GM23338 (cell line): Measurements from ENCODE around the gene OVOL3.

Experiments
- CREB1 ChIP-seq: fragments of 250-450 bp; sonication (Bioruptor Pico); IDR thresholded peaks from 2 replicates; pipeline ENCODE4 v1.5.0; 2020; ENCODE audit warnings: low read depth, mild to moderate bottlenecking, moderate library complexity
- CTCF ChIP-seq, 2 experiments: fragments of 200-600 bp in 1 of 2; sonication (generic) in 1 of 2; conservative IDR thresholded peaks; 2 replicates each; pipeline versions ENCODE4 v1.5.1 to v1.6.1; 2016 to 2017; ENCODE audit warnings: antibody characterized with exemption in 2 of 2, low read depth in 2 of 2, mild to moderate bottlenecking in 2 of 2, moderate library complexity in 1 of 2
- EZH2 ChIP-seq: fragments of 200-600 bp; sonication (generic); IDR thresholded peaks from one replicate; pipeline ENCODE4 v1.8.0; 2017; ENCODE audit warnings: antibody characterized with exemption, mild to moderate bottlenecking, low read depth; ENCODE audit not compliant: unreplicated experiment
- EZH2phosphoT487 ChIP-seq: fragments of 200-600 bp; sonication (generic); IDR thresholded peaks from one replicate; pipeline ENCODE4 v1.8.1; 2018; ENCODE audit warnings: antibody characterized with exemption; ENCODE audit not compliant: unreplicated experiment
- JUNB ChIP-seq: IDR thresholded peaks from one replicate; pipeline ENCODE4 v1.6.1; 2016; ENCODE audit warnings: antibody characterized with exemption; ENCODE audit not compliant: unreplicated experiment
- NANOG ChIP-seq: IDR thresholded peaks from 2 replicates; pipeline ENCODE4 v1.6.1; 2016; ENCODE audit warnings: antibody characterized with exemption, borderline replicate concordance
- POLR2AphosphoS5 ChIP-seq: IDR thresholded peaks from 2 replicates; pipeline ENCODE4 v1.6.1; 2016; ENCODE audit warnings: antibody characterized with exemption, low read depth
- STAT1 ChIP-seq: IDR thresholded peaks from one replicate; pipeline ENCODE4 v1.6.1; 2016; ENCODE audit warnings: antibody characterized with exemption; ENCODE audit not compliant: unreplicated experiment
- ZNF331 ChIP-seq: fragments of 250-450 bp; sonication (Bioruptor Pico); IDR thresholded peaks from 2 replicates; pipeline ENCODE4 v1.5.0; 2020; ENCODE audit warnings: low read depth, mild to moderate bottlenecking, moderate library complexity
- ZNF462 ChIP-seq: fragments of 250-450 bp; sonication (Bioruptor Pico); IDR thresholded peaks from 2 replicates; pipeline ENCODE4 v1.5.0; 2020; ENCODE audit warnings: mild to moderate bottlenecking, moderate library complexity
- TF ChIP-seq, protein P1 (sequence below): IDR thresholded peaks from one replicate; pipeline ENCODE4 v1.6.1; 2018; ENCODE audit warnings: antibody characterized with exemption; ENCODE audit not compliant: unreplicated experiment
- TF ChIP-seq, protein P2 (sequence below): IDR thresholded peaks from 2 replicates; pipeline ENCODE4 v1.6.1; 2016; ENCODE audit warnings: antibody characterized with exemption

GRCh38 chr19:36101550-36102327, 9.2 kb upstream of the OVOL3 start:
- TF ChIP-seq EZH2 = no peak
- TF ChIP-seq POLR2AphosphoS5 = no peak
- TF ChIP-seq EZH2phosphoT487 = no peak
- TF ChIP-seq CTCF (conservative IDR thresholded peaks at IDR 0.05; ENCODE audit: low read depth in 2 of 2) = no peak
- TF ChIP-seq NANOG = no peak
- no peak for TF ChIP-seq CREB1 (CRISPR knock-in tag)
- TF ChIP-seq STAT1 = no peak
- no peak for TF ChIP-seq ZNF331 (CRISPR knock-in tag)
- TF ChIP-seq, protein P1, sequence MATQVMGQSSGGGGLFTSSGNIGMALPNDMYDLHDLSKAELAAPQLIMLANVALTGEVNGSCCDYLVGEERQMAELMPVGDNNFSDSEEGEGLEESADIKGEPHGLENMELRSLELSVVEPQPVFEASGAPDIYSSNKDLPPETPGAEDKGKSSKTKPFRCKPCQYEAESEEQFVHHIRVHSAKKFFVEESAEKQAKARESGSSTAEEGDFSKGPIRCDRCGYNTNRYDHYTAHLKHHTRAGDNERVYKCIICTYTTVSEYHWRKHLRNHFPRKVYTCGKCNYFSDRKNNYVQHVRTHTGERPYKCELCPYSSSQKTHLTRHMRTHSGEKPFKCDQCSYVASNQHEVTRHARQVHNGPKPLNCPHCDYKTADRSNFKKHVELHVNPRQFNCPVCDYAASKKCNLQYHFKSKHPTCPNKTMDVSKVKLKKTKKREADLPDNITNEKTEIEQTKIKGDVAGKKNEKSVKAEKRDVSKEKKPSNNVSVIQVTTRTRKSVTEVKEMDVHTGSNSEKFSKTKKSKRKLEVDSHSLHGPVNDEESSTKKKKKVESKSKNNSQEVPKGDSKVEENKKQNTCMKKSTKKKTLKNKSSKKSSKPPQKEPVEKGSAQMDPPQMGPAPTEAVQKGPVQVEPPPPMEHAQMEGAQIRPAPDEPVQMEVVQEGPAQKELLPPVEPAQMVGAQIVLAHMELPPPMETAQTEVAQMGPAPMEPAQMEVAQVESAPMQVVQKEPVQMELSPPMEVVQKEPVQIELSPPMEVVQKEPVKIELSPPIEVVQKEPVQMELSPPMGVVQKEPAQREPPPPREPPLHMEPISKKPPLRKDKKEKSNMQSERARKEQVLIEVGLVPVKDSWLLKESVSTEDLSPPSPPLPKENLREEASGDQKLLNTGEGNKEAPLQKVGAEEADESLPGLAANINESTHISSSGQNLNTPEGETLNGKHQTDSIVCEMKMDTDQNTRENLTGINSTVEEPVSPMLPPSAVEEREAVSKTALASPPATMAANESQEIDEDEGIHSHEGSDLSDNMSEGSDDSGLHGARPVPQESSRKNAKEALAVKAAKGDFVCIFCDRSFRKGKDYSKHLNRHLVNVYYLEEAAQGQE = no peak
- TF ChIP-seq, protein P2, sequence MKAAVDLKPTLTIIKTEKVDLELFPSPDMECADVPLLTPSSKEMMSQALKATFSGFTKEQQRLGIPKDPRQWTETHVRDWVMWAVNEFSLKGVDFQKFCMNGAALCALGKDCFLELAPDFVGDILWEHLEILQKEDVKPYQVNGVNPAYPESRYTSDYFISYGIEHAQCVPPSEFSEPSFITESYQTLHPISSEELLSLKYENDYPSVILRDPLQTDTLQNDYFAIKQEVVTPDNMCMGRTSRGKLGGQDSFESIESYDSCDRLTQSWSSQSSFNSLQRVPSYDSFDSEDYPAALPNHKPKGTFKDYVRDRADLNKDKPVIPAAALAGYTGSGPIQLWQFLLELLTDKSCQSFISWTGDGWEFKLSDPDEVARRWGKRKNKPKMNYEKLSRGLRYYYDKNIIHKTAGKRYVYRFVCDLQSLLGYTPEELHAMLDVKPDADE = no peak
- no peak for TF ChIP-seq JUNB
- TF ChIP-seq ZNF462 (CRISPR knock-in tag) = no peak
